GM19328 (cell line): ENCODE results near the gene TMEM178B.
"Not testable (repeated sequence)": the region's sequence is repeated elsewhere in the genome, so short reads cannot be mapped to it uniquely, and the experiment has no call there.

Experiments used
- ATAC-seq: cut with Tn5 transposase; IDR thresholded peaks from one replicate; pipeline ENCODE4 v1.9.1; 2021; ENCODE audit warnings: mild to moderate bottlenecking, moderate library complexity; ENCODE audit not compliant: unreplicated experiment

The TMEM178B gene

GRCh38 chr7:141301544-141301943 lies 227.7 kb downstream of the TMEM178B start:
- no peak for ATAC-seq

GRCh38 chr7:141302617-141303016 lies 228.8 kb downstream of the TMEM178B start:
- ATAC-seq: no peak

DNA sequence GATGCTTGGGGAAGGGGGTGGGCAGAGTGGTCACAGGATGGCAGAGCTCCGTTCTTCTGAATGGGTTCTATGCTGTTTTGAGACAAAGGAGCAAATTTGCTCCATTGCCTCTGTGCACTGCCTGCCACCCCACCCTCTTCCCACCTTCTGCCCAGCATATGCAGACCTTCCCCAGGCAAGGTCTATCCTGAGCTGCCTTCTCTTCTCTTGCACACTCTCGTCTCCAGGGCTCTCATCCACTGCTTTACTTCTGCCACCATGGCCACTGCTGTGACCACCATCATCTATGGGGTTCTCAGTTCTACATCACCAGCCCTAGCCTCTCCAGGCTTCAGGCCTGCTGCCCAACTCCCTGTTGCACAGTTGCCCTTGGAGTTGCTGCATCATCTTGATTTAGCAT lies 230.4 kb downstream of the TMEM178B start:
- no peak for ATAC-seq

- ATAC-seq: no peak
These were observed 232.2 kb downstream of the TMEM178B start for GRCh38 chr7:141306081-141306480.

DNA sequence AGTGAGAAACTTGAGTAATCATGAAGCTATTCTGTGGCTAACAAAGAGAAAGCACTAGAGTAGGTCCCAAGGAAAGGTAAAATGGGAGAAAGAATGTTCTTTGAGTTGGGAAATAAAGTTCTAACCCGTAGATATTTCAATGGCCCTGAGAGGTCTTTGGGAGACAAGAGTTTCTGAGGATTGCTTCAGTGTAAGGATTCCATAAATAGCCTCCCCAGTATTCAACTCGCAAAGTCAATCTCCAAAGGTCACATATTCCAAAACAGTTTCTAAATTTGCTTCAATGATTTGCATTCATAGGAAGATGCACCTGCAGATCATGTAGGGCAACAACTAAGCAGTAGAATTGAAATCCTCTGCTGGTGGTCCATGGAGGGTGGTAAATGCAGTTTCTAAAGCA lies 238.5 kb downstream of the TMEM178B start:
- ATAC-seq: no peak

- no peak for ATAC-seq
These were observed 239.1 kb downstream of the TMEM178B start for GRCh38 chr7:141312828-141313521.

GRCh38 chr7:141313896-141314295 lies 240.0 kb downstream of the TMEM178B start:
- no peak for ATAC-seq

GRCh38 chr7:141317033-141317585 lies 243.2 kb downstream of the TMEM178B start:
- ATAC-seq: no peak

GRCh38 chr7:141320287-141320686 lies 246.4 kb downstream of the TMEM178B start:
- ATAC-seq: no peak

DNA sequence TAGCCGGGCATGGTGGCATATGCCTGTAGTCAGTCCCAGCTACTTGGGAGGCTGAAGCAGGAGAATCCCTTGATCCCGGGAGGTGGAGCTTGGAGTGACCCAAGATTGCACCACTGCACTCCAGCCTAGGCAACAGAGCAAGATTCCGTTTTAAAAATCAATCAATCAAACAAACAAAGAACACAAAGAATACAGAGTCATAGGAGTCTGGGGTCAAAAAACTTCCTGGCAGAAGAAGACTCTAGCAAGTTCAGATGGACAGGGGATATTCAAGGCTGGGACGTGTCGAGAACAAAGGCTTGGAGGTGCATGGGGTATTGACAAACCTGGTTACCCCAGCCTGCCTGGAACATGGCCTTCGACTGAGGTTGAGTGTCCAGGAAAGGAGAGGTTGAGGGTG lies 248.5 kb downstream of the TMEM178B start:
- ATAC-seq: no peak

- ATAC-seq: no peak
These were observed 250.0 kb downstream of the TMEM178B start for GRCh38 chr7:141323826-141324225.

DNA sequence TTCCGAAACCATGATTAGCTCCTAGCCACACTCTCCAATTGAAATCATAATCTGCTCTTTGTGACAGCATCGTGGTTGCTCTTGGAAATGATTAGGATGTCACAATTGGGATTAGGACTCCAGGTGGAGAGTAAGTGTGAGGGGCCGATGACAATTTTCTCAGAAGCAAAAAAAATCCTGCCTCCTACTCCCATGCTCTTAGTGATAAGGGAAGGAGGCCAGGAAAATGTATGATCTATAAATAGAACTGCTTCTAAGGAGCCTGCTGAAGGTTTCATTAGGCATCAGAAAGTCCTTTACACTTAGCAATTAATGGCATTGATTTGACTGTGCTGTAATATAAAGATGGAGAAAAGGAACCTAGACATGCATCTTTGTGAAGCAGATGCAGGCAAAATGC lies 251.0 kb downstream of the TMEM178B start:
- no peak for ATAC-seq

DNA sequence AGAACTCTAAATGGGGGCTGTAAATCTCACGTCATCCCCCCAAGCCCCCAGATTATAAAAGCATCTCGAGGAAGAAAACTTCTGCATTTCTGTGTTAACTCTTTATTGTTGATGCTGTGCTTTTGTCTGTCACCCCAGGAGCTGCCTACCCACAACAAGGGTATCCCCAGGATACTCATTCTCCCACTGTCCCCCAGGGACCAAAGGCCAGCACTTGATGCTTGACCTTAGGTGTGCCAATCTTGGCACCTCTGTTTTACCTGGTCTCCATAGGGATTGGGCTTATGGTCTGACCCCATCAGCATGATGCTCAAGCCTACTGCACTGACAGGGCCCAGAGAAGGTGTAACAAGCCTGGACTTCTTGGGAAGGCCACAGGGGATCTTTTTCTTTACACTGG lies 251.4 kb downstream of the TMEM178B start:
- no peak for ATAC-seq

GRCh38 chr7:141328290-141328689 lies 254.4 kb downstream of the TMEM178B start:
- ATAC-seq: no peak

- ATAC-seq: not testable (repeated sequence)
These were observed 256.4 kb downstream of the TMEM178B start for GRCh38 chr7:141330285-141330684.

DNA sequence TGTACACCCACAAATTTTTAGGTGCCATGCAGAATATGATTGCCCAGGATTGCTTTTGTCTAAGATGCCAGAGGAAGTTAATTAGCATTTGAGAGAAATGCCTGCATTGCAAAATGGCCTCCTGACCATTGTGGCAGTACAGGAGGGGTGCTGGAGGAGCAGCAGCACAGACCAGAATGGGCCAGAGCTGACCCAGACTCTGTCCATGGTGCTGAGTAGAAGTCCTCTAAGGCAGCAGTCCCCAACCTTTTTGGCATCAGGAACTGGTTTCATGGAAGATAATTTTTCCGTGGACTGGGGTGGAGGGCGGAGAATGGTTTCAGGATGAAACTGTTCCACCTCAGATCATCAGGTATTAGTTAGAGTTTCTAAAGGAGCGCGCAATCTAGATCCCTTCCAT lies 259.6 kb downstream of the TMEM178B start:
- no peak for ATAC-seq

- ATAC-seq: no peak
These were observed 261.3 kb downstream of the TMEM178B start for GRCh38 chr7:141335164-141335563.

DNA sequence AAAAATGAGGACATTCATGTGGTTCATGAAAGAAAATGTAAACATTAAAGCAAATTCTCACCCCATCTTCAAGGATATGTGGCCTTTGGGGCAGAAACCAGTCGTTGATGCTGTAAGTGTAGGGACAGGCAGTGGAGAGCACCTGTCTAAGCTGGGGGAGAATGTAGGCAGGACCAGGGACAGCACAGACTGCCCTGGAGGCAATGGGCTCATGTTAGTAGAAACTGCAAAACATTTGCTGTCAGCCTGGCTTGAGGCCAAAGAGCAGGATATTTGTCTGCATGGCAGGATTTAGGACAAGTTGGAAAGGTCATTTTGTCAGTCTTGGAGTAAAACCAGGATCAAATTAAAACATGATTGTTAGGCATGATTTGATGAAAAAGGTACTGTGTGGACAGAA lies 265.7 kb downstream of the TMEM178B start:
- no peak for ATAC-seq

GRCh38 chr7:141340991-141341390 lies 267.1 kb downstream of the TMEM178B start:
- ATAC-seq: no peak

GRCh38 chr7:141342621-141343408 lies 269.0 kb downstream of the TMEM178B start:
- no peak for ATAC-seq

DNA sequence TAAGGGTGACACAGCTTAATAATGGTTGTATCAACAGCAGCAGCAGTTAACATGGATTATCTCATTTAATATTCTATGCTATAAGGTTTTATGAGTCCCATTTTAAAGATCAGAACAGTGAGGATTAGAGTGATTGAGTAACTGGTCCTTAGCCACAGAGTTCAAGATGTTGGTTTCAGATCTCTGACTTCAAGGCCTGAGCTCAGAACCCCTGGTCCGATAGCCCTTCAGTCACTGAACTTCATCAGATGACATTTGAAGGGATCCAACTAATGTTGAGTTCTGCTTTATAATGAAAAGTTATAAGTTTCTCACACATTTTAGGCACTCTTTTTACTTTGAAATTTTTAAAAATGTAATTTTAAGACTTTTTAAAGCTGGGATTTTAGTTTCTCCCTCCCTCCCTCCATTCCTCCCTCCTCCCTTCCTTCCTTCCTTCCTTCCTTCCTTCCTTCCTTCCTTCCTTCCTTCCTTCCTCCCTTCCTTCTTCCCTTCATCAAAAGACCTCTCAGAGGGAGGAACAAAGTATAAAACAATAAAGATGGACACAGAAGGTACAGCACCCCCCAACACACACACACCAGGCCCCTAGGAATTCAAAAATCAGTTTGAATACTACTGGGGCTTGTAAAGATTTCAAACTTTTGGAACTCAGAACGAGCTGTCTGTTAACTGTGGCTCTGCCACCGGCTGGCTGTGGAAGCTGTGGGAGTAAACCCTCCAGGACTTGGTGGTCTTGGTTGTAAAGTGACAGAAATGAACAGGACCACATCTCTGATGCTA lies 270.5 kb downstream of the TMEM178B start:
- ATAC-seq: no peak
